Heart right ventricle (tissue), 16 donors: ENCODE measurements around the gene ATP6V0A4. TPM values are rescaled to one million over a fixed set of nuclear protein-coding genes. Genes with fewer than 3 reads are reported as not detected.
"Not testable (repeated sequence)": the region's sequence is repeated elsewhere in the genome, so short reads cannot be mapped to it uniquely, and the experiment has no call there.

Experiments used
- ATAC-seq, 8 donors: fragments of 200-7000 bp; cut with Tn5 transposase; one replicate each; pipeline ENCODE4 v1.9.1; 2020; ENCODE audit warnings: mild to moderate bottlenecking in 8 of 8, moderate library complexity in 8 of 8, moderate number of reproducible peaks in 1 of 8
- DNase-seq, 2 donors: peaks; one replicate each; pipeline ENCODE4 v3.0.0-alpha.2; 2020
- H3K27ac ChIP-seq, 10 donors: fragments of 200-600 bp; sonication (generic) in 2 of 10; one replicate each; pipeline versions ENCODE4 v1.5.0 to v1.8.0; 2020 to 2022; ENCODE audit warnings: mild to moderate bottlenecking in 3 of 10
- H3K27me3 ChIP-seq, 7 donors: fragments of 200-600 bp; one replicate each; pipeline ENCODE4 v1.8.0; 2021 to 2022; ENCODE audit warnings: mild to moderate bottlenecking in 2 of 7
- H3K36me3 ChIP-seq, 9 donors: fragments of 200-600 bp; sonication (generic) in 1 of 9; one replicate each; pipeline versions ENCODE4 v1.5.0 to v1.8.0; 2020 to 2022; ENCODE audit warnings: mild to moderate bottlenecking in 2 of 9
- H3K4me1 ChIP-seq, 9 donors: fragments of 200-600 bp; sonication (generic) in 1 of 9; one replicate each; pipeline versions ENCODE4 v1.5.0 to v1.8.0; 2020 to 2022; ENCODE audit warnings: mild to moderate bottlenecking in 4 of 9
- H3K4me3 ChIP-seq, 10 donors: fragments of 200-600 bp; sonication (generic) in 2 of 10; one replicate each; pipeline versions ENCODE4 v1.5.0 to v1.8.0; 2020 to 2022; ENCODE audit warnings: mild to moderate bottlenecking in 7 of 10, moderate library complexity in 2 of 10
- H3K9me3 ChIP-seq, 11 donors: fragments of 200-600 bp in 10 of 11; sonication (generic) in 2 of 11; one replicate each; pipeline versions ENCODE4 v1.5.0 to v1.8.0; 2013 to 2022; ENCODE audit warnings: mild to moderate bottlenecking in 2 of 11, control low read depth in 1 of 11, moderate library complexity in 1 of 11
- WGBS, 2 donors: extraction: QIAGEN DNeasy Blood & Tissue Kit; methylation state at CpG; one replicate each; pipeline ENCODE4 v1.1.7; 2013; ENCODE audit warnings: inconsistent platforms in 1 of 2; 5-methylcytosine and 5-hydroxymethylcytosine counted together
- intact Hi-C, 10 donors: fragments of 100-400 bp; cut with DNase I; formaldehyde crosslinking; loops; one replicate each; pipeline versions ENCODE4 v1.11.1 to v1.14.2; 2022
- polyA plus RNA-seq, 2 donors: library from polyadenylated mRNA; stranded (reverse); fragments of 200-250 nt; gene quantifications; one replicate each; pipeline ENCODE4 v1.2.3, GENCODE V29; 2013
- total RNA-seq, 10 donors: library from RNA; stranded (reverse); fragmentation: NEBNext Ultra II Directional in 3 of 10; extraction: Animal tissue kit (Norgen Biotek cat#: 25700) in 3 of 10; gene quantifications; one replicate each; pipeline versions ENCODE4 v1.2.1 to v1.2.4, GENCODE V29; 2021 to 2023
- TF ChIP-seq, protein P1 (sequence below), 9 donors: fragments of 200-600 bp; sonication (generic) in 2 of 9; IDR thresholded peaks; one replicate each; pipeline versions ENCODE4 v1.5.0 to v1.8.0; 2021 to 2022; ENCODE audit warnings: antibody characterized with exemption in 9 of 9, mild to moderate bottlenecking in 5 of 9, moderate library complexity in 1 of 9
- donor health status: Arrhythmogenic right ventricular cardiomyopathy.
- donor health status: ischemic (EF 13 %, LVEDD 7.1; RV severe dilation, severe dysfunction).
- donor health status: healthy with polysubstance abuse.
- donor health status: DM: no; HTN: yes; CAD: no.
- donor health status: DM: no; HTN: no; CAD: no.
- donor health status: ischemic (EF 25% LVEDD 6.9; RV normal size, moderate dysfunction).
- donor health status: ischemic (EF 25% LVEDD 5.7; RV mildly dilated, moderate dysfunction).
- donor health status: healthy.
- donor health status: DM: yes; HTN: yes; CAD: no.
- donor health status: Ischemic cardiomyopathy.
- donor health status: ischemic (EF 35%, LVEDD 5.7; RV mildly dilated, moderate dysfunction).
- donor health status: nonischemic (EF 11% LVEDD 7.7; RV severe dilation, severe dysfunction).
- donor health status: DM: yes; HTN: yes; CAD: no.
- donor health status: PGD.
- donor health status: ischemic (EF 29% LVEDD 5.4; RV normal size, mild dysfunction).
- donor health status: nonischemic (EF 23%, LVEDD 6.1; RV moderate dilation, normal function).

ATP6V0A4 gene
- total and polyA plus RNA-seq, 12 donors: not detected

DNA sequence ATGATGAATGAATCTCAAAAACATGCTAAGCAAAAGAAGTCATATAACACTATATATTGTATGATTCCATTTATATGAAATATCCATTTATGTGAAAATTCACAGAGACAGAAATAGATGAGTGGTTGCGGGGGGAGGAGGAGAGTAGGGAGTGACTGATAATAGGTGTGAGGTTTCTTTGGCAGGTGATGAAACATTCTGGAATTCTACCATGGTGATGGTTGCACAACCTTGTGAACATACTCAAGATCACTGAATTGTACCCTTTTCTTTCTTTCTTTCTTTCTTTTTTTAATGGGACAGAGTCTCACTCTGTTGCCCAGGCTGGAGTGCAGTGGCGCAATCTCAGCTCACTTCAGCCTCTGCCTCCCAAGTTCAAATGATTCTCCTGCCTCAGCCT is 107.5 kb downstream of the ATP6V0A4 start:
- WGBS, 2 donors: 93 to 97% methylated on average over 2 of the region's 2 CpGs
- no peak for DNase-seq
- H3K27ac ChIP-seq: no peak overlapping the region

DNA sequence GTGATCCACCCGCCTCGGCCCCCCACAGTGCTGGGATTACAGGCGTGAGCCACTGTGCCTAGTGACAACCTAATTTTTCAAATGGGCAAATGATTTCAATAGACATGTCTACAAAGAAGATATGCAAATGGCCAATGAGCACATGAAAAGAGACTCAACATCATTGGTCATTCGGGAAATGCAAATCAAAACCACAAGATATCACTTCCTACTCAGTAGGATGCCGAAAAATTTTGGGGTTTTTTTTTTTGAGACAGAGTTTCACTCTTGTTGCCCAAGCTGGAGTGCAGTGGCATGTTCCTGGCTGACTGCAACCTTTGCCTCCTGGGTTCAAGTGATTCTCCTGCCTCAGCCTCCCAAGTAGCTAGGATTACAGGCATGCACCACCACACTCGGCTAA is 110.0 kb downstream of the ATP6V0A4 start:
- intact Hi-C loops, H3K27ac ChIP-seq, H3K4me3 ChIP-seq, ATAC-seq, DNase-seq, H3K36me3 ChIP-seq, H3K27me3 ChIP-seq, H3K9me3 ChIP-seq, H3K4me1 ChIP-seq: not testable (repeated sequence)
- WGBS, 2 donors: 89 to 96% methylated on average over 6 of the region's 6 CpGs

More for the DNA sequence above, 107.5 kb downstream of the ATP6V0A4 start:
- Histone ChIP-seq H3K36me3 (no peaks in the 10 kb centered on the region), H3K4me3 (no peak overlapping the region), H3K27me3 (no peaks in the 10 kb centered on the region), H3K4me1 (no peaks in the 10 kb centered on the region), H3K9me3 (no peaks in the 10 kb centered on the region)
- ATAC-seq: no peak
- TF ChIP-seq, protein P1, sequence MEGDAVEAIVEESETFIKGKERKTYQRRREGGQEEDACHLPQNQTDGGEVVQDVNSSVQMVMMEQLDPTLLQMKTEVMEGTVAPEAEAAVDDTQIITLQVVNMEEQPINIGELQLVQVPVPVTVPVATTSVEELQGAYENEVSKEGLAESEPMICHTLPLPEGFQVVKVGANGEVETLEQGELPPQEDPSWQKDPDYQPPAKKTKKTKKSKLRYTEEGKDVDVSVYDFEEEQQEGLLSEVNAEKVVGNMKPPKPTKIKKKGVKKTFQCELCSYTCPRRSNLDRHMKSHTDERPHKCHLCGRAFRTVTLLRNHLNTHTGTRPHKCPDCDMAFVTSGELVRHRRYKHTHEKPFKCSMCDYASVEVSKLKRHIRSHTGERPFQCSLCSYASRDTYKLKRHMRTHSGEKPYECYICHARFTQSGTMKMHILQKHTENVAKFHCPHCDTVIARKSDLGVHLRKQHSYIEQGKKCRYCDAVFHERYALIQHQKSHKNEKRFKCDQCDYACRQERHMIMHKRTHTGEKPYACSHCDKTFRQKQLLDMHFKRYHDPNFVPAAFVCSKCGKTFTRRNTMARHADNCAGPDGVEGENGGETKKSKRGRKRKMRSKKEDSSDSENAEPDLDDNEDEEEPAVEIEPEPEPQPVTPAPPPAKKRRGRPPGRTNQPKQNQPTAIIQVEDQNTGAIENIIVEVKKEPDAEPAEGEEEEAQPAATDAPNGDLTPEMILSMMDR (IDR thresholded peaks at IDR 0.05): no peak
- intact Hi-C loops: no loop called here

DNA sequence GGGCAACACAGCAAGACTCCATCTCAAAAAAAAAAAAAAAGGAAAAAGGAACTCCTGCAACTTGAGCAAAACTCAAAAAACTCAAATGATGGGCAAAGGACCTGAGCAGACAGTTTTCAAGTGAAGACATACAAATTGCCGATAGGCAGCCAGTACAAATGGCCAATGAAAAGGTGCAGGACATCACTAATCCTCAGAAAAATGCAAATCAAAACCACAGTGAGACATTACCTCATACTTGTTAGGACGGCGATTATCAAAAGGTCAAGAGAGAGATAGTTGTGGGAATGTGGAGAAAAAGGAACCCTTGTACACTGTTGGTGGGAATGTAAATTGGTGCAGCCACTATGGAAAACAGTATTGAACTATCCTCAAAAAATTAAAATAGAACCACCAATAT is 113.7 kb downstream of the ATP6V0A4 start:
- intact Hi-C loops: no loop called here
- no peaks in the 10 kb centered on the region for H3K4me1 ChIP-seq
- 42 to 56% methylated on average over 3 of the region's 3 CpGs for WGBS, 2 donors
- no peaks in the 10 kb centered on the region for H3K27me3 ChIP-seq
- no peaks in the 10 kb centered on the region for H3K36me3 ChIP-seq
- ATAC-seq (no peak), DNase-seq (no peak)
- TF ChIP-seq, protein P1 (IDR thresholded peaks at IDR 0.05): no peak
- no peaks in the 10 kb centered on the region for H3K9me3 ChIP-seq
- H3K4me3 ChIP-seq: no peak overlapping the region
- H3K27ac ChIP-seq: no peak overlapping the region

DNA sequence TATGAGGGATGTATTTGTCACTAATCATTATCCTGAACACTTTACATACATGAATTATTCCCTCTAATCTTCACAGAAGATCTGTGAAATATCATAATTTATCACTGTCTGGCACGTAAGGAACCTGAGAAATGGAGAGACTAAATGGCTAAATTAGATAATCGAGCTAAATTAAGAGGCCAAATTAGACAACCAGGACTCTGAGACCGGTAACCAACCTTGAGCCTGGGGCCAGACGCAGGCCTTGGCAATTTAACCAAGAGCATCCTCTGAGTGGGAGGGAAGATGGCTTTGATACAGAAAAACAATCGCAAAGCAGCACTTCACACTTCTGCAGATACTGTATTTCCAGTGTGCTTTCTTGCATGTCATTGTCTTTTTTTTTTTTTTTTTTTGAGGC is 118.2 kb downstream of the ATP6V0A4 start:
- WGBS, 2 donors: 66 to 72% methylated on average over 5 of the region's 5 CpGs
- DNase-seq (no peak), ATAC-seq (no peak)
- Histone ChIP-seq H3K9me3 (no peaks in the 10 kb centered on the region), H3K4me3 (no peak overlapping the region), H3K27ac (no peak overlapping the region), H3K36me3 (no peaks in the 10 kb centered on the region), H3K4me1 (no peaks in the 10 kb centered on the region), H3K27me3 (peaks cover 0 to 2% (median 0%) of the 10 kb centered on the region in 7 donors)
- TF ChIP-seq, protein P1 (IDR thresholded peaks at IDR 0.05): no peak
- intact Hi-C loops: no loop called here

DNA sequence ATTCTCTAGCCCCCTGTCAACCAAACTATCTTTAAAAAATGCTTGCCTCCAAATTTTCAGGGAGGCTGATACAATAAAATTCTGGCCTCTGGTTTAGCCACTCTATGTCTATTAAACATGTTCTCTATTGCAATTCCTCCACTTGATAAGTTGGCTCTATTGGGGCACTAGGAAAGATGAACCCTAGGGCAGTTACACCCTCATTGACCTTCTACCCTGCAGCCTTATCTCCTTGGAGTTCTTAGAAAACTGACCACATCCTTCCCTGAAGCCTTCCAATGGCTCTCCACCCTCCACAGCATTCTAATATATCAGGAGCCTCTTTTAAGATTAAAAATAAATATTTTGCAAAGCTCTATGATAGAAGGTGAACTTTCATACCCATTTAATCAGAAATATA is 127.4 kb downstream of the ATP6V0A4 start:
- TF ChIP-seq, protein P1 (IDR thresholded peaks at IDR 0.05): no peak
- peaks cover 0 to 11% (median under 1%) of the 10 kb centered on the region in 7 donors for H3K27me3 ChIP-seq
- H3K27ac ChIP-seq: no peak overlapping the region
- no peaks in the 10 kb centered on the region for H3K4me1 ChIP-seq
- no peaks in the 10 kb centered on the region for H3K9me3 ChIP-seq
- H3K36me3 ChIP-seq: no peaks in the 10 kb centered on the region
- H3K4me3 ChIP-seq: no peak overlapping the region
- ATAC-seq: no peak
- intact Hi-C loops: no loop called here
- DNase-seq: no peak
